Measurements from ENCODE around the gene IPCEF1. TPM values are rescaled to one million over a fixed set of nuclear protein-coding genes. Genes with fewer than 3 reads are reported as not detected.

The IPCEF1 gene
- total RNA-seq, 4 donors from 2014 or later: 34.4 to 86.4 (median 73.6) TPM

DNA sequence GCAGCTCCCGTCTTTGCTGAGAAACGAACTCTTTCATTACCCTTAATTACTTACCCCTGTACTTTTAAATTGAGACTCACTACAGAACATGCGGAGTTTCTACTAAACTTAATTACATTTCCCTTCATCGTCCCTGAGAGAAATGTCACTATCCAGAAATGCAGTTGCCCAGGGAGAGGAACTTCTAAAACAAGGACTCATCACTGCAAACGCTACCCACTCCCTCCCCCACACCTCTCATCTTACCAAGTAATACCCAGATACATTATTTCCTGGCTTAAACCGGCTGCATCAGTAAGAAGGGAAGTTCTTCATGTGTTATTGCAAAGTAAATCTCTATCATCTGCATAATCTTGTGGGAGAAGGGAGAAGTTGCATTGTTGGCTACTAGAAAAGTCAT lies 138.3 kb downstream of the IPCEF1 start:
- Histone ChIP-seq H3K4me3 (replicated peaks in 1 of 3) (no peak overlapping the region), H3K9me3 (no peaks in the 10 kb centered on the region), H3K27ac (no peak overlapping the region), H3K27me3 (no peaks in the 10 kb centered on the region), H3K4me1 (no peaks in the 10 kb centered on the region), H3K36me3 (peaks cover 0 to 8% of the 10 kb centered on the region in 2 donors)
- TF ChIP-seq CTCF (IDR thresholded peaks at IDR 0.05) (no peak), POLR2A (IDR thresholded peaks at IDR 0.05) (no peak)
- intact Hi-C loops (cut with DNase I): no loop called here
- no peak for DNase-seq
- WGBS, 2 donors: 69 to 71% methylated on average over 6 of the region's 6 CpGs

DNA sequence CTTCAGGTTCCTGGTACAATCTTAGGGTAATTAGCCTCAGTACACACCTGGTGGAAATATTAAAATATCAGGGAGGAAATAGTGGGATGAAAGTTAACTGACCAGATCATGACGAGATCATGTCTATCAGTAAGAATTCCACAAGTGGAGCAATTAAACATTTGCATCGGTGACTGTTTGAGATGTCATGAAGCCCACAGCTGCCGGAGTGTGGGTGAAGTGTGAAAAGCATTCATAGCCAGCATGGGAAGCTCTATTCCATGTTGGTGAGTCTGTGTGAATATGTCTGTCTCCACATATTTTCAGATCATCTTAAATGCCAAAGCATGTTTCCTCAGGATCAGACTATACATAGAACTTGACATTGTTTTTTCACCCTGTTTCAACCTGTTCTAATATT lies 142.8 kb downstream of the IPCEF1 start:
- WGBS, 2 donors: 90 to 93% methylated on average over 3 of the region's 3 CpGs
- intact Hi-C loops (cut with DNase I): no loop called here
- no peak for DNase-seq
- no peaks in the 10 kb centered on the region for H3K9me3 ChIP-seq
- H3K27ac ChIP-seq: no peak overlapping the region
- H3K4me3 ChIP-seq (replicated peaks in 1 of 3): no peak overlapping the region
- H3K27me3 ChIP-seq: no peaks in the 10 kb centered on the region
- TF ChIP-seq CTCF (IDR thresholded peaks at IDR 0.05) (no peak), POLR2A (IDR thresholded peaks at IDR 0.05) (no peak)
- peaks cover 0 to 4% of the 10 kb centered on the region in 2 donors for H3K4me1 ChIP-seq
- peaks cover 0 to 7% of the 10 kb centered on the region in 2 donors for H3K36me3 ChIP-seq

DNA sequence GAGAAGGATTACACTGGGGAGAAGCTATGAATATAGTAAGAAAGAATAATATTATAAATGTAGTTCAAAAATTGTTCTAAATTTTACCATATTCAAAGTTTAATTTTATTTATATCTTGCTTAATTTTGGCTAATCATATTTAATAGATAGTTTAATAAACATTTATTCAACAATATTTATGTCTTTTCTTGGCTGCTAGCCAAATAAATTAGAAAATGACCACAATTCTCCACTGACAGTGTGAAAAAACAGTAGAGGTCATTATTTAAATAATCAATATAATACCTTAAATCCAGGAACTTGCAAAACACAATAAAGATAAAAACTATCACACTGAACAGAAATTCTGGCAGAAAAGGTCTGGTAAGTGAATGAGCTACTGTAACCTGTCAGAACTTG lies 145.9 kb downstream of the IPCEF1 start:
- H3K4me3 ChIP-seq (replicated peaks in 1 of 3): no peak overlapping the region
- no peak for TF ChIP-seq CTCF (IDR thresholded peaks at IDR 0.05)
- TF ChIP-seq POLR2A (IDR thresholded peaks at IDR 0.05): no peak
- H3K27me3 ChIP-seq: no peaks in the 10 kb centered on the region
- intact Hi-C loops (cut with DNase I): no loop called here
- H3K27ac ChIP-seq: no peak overlapping the region
- peaks cover 0 to 7% of the 10 kb centered on the region in 2 donors for H3K36me3 ChIP-seq
- H3K4me1 ChIP-seq: peaks cover 0 to 4% of the 10 kb centered on the region in 2 donors
- H3K9me3 ChIP-seq: no peaks in the 10 kb centered on the region
- DNase-seq: no peak

DNA sequence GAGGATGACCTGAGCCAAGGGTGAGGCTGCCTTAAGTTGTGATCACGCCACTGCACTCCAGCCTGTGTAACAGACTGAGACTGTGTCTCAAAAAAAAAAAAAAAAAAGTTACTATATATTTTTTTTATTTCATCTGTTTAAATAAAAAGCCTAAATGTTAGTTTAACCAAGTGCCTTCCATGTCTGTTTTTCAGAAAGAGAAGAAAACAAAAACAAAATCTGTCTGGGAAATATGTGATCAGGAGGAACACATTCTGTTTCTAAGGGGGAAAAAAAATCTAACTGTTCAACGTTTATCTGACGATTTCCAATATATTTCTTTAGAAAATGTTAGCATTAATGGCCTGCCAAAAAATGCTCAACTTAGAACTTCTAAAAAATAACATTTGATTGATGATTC lies 147.0 kb downstream of the IPCEF1 start:
- Histone ChIP-seq H3K27me3 (no peaks in the 10 kb centered on the region), H3K9me3 (no peaks in the 10 kb centered on the region), H3K27ac (peak overlapping the region in 1 of 3 donors; percentile 52), H3K4me3 (replicated peaks in 1 of 3) (no peak overlapping the region), H3K4me1 (peaks cover 0 to 4% of the 10 kb centered on the region in 2 donors), H3K36me3 (peaks cover 0 to 7% of the 10 kb centered on the region in 2 donors)
- DNase-seq: no peak
- 62 to 64% methylated on average over 3 of the region's 3 CpGs for WGBS, 2 donors
- intact Hi-C loops (cut with DNase I): no loop called here
- TF ChIP-seq POLR2A (IDR thresholded peaks at IDR 0.05): no peak
- TF ChIP-seq CTCF (IDR thresholded peaks at IDR 0.05): no peak

DNA sequence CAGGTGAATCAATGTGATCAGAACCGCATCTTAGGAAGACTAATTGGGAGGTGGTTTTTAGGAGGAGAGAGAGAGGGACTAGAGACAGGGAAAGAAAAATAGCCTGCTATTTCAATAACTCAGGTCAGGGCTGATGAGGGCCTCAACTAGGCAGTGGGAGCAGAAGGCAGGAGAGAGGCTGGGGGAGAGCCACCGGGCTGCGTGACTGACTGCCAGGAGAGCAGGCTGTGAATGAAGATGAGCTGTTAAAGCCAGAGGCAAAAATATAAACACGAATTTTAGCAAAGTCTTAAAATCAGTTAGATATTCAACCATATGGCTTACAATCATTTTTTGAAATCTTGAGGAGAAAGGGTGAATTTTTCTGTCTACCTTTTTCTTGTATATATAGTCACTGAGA lies 149.6 kb downstream of the IPCEF1 start:
- DNase-seq: no peak
- H3K4me3 ChIP-seq (replicated peaks in 1 of 3): no peak overlapping the region
- H3K36me3 ChIP-seq: peaks cover 0 to under 1% of the 10 kb centered on the region in 2 donors
- intact Hi-C loops (cut with DNase I): no loop called here
- no peaks in the 10 kb centered on the region for H3K27me3 ChIP-seq
- WGBS, 2 donors: 70% methylated on average over 4 of the region's 4 CpGs
- H3K27ac ChIP-seq: peak overlapping the region in 1 of 3 donors; percentile 34
- H3K9me3 ChIP-seq: no peaks in the 10 kb centered on the region
- H3K4me1 ChIP-seq: peaks cover 0 to 4% of the 10 kb centered on the region in 2 donors
- TF ChIP-seq POLR2A (IDR thresholded peaks at IDR 0.05) (no peak), CTCF (IDR thresholded peaks at IDR 0.05) (no peak)

Measured in thyroid gland (tissue), 4 donors.